ENCODE measurements around the gene OTUD3.

DNA sequence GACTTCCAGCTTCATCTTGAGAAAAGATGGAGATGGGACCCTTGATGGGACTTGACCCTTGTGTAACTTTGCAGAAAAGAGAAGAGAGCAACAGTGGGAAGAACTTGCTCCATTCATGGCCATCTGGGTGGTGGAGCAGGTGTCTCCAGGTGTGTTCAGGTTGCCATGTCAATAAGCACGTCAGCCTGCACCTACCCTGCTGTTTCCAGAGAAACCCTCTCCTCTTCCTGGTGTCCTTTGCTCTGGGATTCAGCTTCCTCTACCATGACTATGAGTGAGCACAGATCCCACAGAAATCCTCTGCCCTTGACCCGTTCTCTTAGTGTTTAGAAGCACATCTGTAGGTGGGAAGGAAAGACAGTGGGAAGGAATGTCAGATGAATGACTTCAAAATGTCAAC is 21.8 kb upstream of the OTUD3 start:
- TF ChIP-seq, protein P1, sequence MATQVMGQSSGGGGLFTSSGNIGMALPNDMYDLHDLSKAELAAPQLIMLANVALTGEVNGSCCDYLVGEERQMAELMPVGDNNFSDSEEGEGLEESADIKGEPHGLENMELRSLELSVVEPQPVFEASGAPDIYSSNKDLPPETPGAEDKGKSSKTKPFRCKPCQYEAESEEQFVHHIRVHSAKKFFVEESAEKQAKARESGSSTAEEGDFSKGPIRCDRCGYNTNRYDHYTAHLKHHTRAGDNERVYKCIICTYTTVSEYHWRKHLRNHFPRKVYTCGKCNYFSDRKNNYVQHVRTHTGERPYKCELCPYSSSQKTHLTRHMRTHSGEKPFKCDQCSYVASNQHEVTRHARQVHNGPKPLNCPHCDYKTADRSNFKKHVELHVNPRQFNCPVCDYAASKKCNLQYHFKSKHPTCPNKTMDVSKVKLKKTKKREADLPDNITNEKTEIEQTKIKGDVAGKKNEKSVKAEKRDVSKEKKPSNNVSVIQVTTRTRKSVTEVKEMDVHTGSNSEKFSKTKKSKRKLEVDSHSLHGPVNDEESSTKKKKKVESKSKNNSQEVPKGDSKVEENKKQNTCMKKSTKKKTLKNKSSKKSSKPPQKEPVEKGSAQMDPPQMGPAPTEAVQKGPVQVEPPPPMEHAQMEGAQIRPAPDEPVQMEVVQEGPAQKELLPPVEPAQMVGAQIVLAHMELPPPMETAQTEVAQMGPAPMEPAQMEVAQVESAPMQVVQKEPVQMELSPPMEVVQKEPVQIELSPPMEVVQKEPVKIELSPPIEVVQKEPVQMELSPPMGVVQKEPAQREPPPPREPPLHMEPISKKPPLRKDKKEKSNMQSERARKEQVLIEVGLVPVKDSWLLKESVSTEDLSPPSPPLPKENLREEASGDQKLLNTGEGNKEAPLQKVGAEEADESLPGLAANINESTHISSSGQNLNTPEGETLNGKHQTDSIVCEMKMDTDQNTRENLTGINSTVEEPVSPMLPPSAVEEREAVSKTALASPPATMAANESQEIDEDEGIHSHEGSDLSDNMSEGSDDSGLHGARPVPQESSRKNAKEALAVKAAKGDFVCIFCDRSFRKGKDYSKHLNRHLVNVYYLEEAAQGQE (IDR thresholded peaks at IDR 0.05; ENCODE audit: insufficient replicate concordance, low read depth): no peak
- TF ChIP-seq, protein P2, sequence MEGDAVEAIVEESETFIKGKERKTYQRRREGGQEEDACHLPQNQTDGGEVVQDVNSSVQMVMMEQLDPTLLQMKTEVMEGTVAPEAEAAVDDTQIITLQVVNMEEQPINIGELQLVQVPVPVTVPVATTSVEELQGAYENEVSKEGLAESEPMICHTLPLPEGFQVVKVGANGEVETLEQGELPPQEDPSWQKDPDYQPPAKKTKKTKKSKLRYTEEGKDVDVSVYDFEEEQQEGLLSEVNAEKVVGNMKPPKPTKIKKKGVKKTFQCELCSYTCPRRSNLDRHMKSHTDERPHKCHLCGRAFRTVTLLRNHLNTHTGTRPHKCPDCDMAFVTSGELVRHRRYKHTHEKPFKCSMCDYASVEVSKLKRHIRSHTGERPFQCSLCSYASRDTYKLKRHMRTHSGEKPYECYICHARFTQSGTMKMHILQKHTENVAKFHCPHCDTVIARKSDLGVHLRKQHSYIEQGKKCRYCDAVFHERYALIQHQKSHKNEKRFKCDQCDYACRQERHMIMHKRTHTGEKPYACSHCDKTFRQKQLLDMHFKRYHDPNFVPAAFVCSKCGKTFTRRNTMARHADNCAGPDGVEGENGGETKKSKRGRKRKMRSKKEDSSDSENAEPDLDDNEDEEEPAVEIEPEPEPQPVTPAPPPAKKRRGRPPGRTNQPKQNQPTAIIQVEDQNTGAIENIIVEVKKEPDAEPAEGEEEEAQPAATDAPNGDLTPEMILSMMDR (IDR thresholded peaks at IDR 0.05; ENCODE audit: insufficient read depth, low read length): no peak
- TF ChIP-seq GABPA (IDR thresholded peaks at IDR 0.05; ENCODE audit: low read depth): no peak
- TF ChIP-seq POLR2AphosphoS5 (IDR thresholded peaks at IDR 0.05; ENCODE audit: low read depth): no peak
- no peak for TF ChIP-seq SPI1 (IDR thresholded peaks at IDR 0.05; ENCODE audit: borderline replicate concordance, low read depth)

Data from HL-60 (cell line).